ENCODE data around the gene NT5M.

GRCh38 chr17:17351356-17351891 lies 48.3 kb downstream of the NT5M start:
- TF ChIP-seq, protein P1, sequence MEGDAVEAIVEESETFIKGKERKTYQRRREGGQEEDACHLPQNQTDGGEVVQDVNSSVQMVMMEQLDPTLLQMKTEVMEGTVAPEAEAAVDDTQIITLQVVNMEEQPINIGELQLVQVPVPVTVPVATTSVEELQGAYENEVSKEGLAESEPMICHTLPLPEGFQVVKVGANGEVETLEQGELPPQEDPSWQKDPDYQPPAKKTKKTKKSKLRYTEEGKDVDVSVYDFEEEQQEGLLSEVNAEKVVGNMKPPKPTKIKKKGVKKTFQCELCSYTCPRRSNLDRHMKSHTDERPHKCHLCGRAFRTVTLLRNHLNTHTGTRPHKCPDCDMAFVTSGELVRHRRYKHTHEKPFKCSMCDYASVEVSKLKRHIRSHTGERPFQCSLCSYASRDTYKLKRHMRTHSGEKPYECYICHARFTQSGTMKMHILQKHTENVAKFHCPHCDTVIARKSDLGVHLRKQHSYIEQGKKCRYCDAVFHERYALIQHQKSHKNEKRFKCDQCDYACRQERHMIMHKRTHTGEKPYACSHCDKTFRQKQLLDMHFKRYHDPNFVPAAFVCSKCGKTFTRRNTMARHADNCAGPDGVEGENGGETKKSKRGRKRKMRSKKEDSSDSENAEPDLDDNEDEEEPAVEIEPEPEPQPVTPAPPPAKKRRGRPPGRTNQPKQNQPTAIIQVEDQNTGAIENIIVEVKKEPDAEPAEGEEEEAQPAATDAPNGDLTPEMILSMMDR (IDR thresholded peaks at IDR 0.05 in 8 of 11, conservative IDR thresholded peaks at IDR 0.05 in 3 of 11) = no peak
- TF ChIP-seq POLR2AphosphoS5 (IDR thresholded peaks at IDR 0.05) = no peak

Measured in spleen (tissue), 7 donors.